Hepatocyte (in vitro differentiated cells): ENCODE data around the gene CCDC148.

ENCODE experiments used
- CTCF ChIP-seq: fragments of 200-600 bp; sonication (generic); IDR thresholded peaks from 2 replicates; pipeline ENCODE4 v1.5.1; 2016; ENCODE audit warnings: antibody characterized with exemption, mild to moderate bottlenecking; ENCODE audit not compliant: poor library complexity
- EZH2phosphoT487 ChIP-seq: fragments of 200-600 bp; sonication (generic); IDR thresholded peaks from one replicate; pipeline ENCODE4 v1.6.1; 2018; ENCODE audit warnings: antibody characterized with exemption, mild to moderate bottlenecking, low read depth, moderate library complexity; ENCODE audit not compliant: unreplicated experiment, severe bottlenecking

GRCh38 chr2:158473719-158474392, 17.3 kb upstream of the CCDC148 start:
- TF ChIP-seq CTCF (no peak), EZH2phosphoT487 (no peak)
